Neuronal stem cell (in vitro differentiated cells): ENCODE measurements around the gene NUP107.

Source experiments
- DNase-seq: peaks from one replicate; pipeline ENCODE4 v3.0.0-alpha.2; 2013; ENCODE audit warnings: low spot score
- H2AFZ ChIP-seq: one replicate; pipeline ENCODE4 v1.6.1; 2013; ENCODE audit warnings: mild to moderate bottlenecking, low read length, inconsistent platforms
- H2AK5ac ChIP-seq: 2 replicates; pipeline ENCODE4 v1.6.1; 2013; ENCODE audit warnings: low read depth, mild to moderate bottlenecking, inconsistent platforms, low read length, moderate library complexity, mixed read lengths
- H2BK120ac ChIP-seq: 2 replicates; pipeline ENCODE4 v1.6.1; 2013; ENCODE audit warnings: low read depth, mild to moderate bottlenecking, inconsistent platforms, low read length, moderate library complexity, mixed read lengths
- H2BK12ac ChIP-seq: one replicate; pipeline ENCODE4 v1.6.1; 2013; ENCODE audit warnings: low read length, inconsistent platforms
- H2BK15ac ChIP-seq: 2 replicates; pipeline ENCODE4 v1.6.1; 2013; ENCODE audit warnings: mild to moderate bottlenecking, low read length, inconsistent platforms, mixed read lengths
- H2BK5ac ChIP-seq: one replicate; pipeline ENCODE4 v1.6.1; 2013; ENCODE audit warnings: inconsistent platforms, mild to moderate bottlenecking, low read length, moderate library complexity
- H3K14ac ChIP-seq: one replicate; pipeline ENCODE4 v1.6.1; 2013; ENCODE audit warnings: low read length, inconsistent platforms
- H3K18ac ChIP-seq: 2 replicates; pipeline ENCODE4 v1.6.1; 2013; ENCODE audit warnings: low read length, inconsistent platforms
- H3K23ac ChIP-seq: 2 replicates; pipeline ENCODE4 v1.6.1; 2013; ENCODE audit warnings: low read depth, mild to moderate bottlenecking, mixed read lengths, low read length, inconsistent platforms; ENCODE audit not compliant: poor library complexity
- H3K27ac ChIP-seq: replicated peaks from 3 replicates; pipeline ENCODE4 v1.5.1; 2013; ENCODE audit warnings: low read length, inconsistent platforms
- H3K27me3 ChIP-seq, 3 experiments: 2 replicates each; pipeline ENCODE4 v1.6.1; 2013; ENCODE audit warnings: low read length in 3 of 3, mild to moderate bottlenecking in 2 of 3, inconsistent platforms in 1 of 3, low read depth in 1 of 3, mixed read lengths in 1 of 3, moderate library complexity in 1 of 3; ENCODE audit not compliant: control insufficient read depth in 3 of 3, insufficient read depth in 3 of 3
- H3K36me3 ChIP-seq, 2 donors: replicated peaks in 1 of 2; 2 replicates each; pipeline ENCODE4 v1.6.1; 2013; ENCODE audit warnings: low read length in 2 of 2; ENCODE audit not compliant: control insufficient read depth in 2 of 2, insufficient read depth in 2 of 2
- H3K4ac ChIP-seq: 2 replicates; pipeline ENCODE4 v1.6.1; 2013; ENCODE audit warnings: inconsistent platforms, mild to moderate bottlenecking, low read length, moderate library complexity
- H3K4me1 ChIP-seq, 2 donors: 1 replicate in 1 of 2; 2 replicates in 1 of 2; pipeline ENCODE4 v1.6.1; 2013; ENCODE audit warnings: low read length in 2 of 2, low read depth in 1 of 2; ENCODE audit not compliant: control insufficient read depth in 2 of 2, insufficient read depth in 1 of 2
- H3K4me2 ChIP-seq: one replicate; pipeline ENCODE4 v1.6.1; 2013; ENCODE audit warnings: mild to moderate bottlenecking, low read length, inconsistent platforms; ENCODE audit not compliant: insufficient read depth, poor library complexity, severe bottlenecking
- H3K4me3 ChIP-seq, 2 donors: 2 replicates each; pipeline ENCODE4 v1.5.1; 2013; ENCODE audit warnings: low read length in 2 of 2, mild to moderate bottlenecking in 2 of 2, inconsistent platforms in 1 of 2, moderate library complexity in 1 of 2
- H3K79me1 ChIP-seq: one replicate; pipeline ENCODE4 v1.6.1; 2013; ENCODE audit warnings: low read depth, mild to moderate bottlenecking, inconsistent platforms, low read length, moderate library complexity
- H3K9ac ChIP-seq: one replicate; pipeline ENCODE4 v1.6.1; 2013; ENCODE audit warnings: mild to moderate bottlenecking, low read depth, low read length, inconsistent platforms; ENCODE audit not compliant: poor library complexity
- H3K9me3 ChIP-seq, 2 donors: replicated peaks in 1 of 2; 2 replicates each; pipeline versions ENCODE3 to v1.6.1; 2013; ENCODE audit warnings: low read length in 2 of 2, mild to moderate bottlenecking in 2 of 2, inconsistent platforms in 1 of 2, low read depth in 1 of 2, mixed read lengths in 1 of 2, moderate library complexity in 1 of 2; ENCODE audit not compliant: control insufficient read depth in 2 of 2, insufficient read depth in 1 of 2
- H4K8ac ChIP-seq: one replicate; pipeline ENCODE4 v1.6.1; 2013; ENCODE audit warnings: low read depth, mild to moderate bottlenecking, inconsistent platforms, low read length, moderate library complexity
- H4K91ac ChIP-seq: one replicate; pipeline ENCODE4 v1.6.1; 2013; ENCODE audit warnings: low read length, low read depth, mild to moderate bottlenecking, inconsistent platforms; ENCODE audit not compliant: poor library complexity
- WGBS, 2 donors: extraction: QIAGEN DNeasy Blood & Tissue Kit; methylation state at CpG; one replicate each; pipeline ENCODE4 v1.1.7; 2013; ENCODE audit warnings: missing lambda C conversion rate in 2 of 2, mixed read lengths in 1 of 2; ENCODE audit not compliant: insufficient read length in 2 of 2, insufficient replicate concordance in 1 of 2; ENCODE audit errors: extremely low coverage in 2 of 2; 5-methylcytosine and 5-hydroxymethylcytosine counted together

NUP107 gene

GRCh38 chr12:68769941-68770340 is 83.2 kb downstream of the NUP107 start:
- Histone ChIP-seq H3K27me3 (no peaks in the 10 kb centered on the region), H3K79me1 (no peaks in the 10 kb centered on the region), H3K23ac (no peak overlapping the region), H3K14ac (no peak overlapping the region), H4K8ac (no peak overlapping the region), H2BK120ac (no peak overlapping the region), H3K18ac (no peak overlapping the region), H2BK5ac (no peak overlapping the region), H3K36me3 (peaks cover 0 to 17% of the 10 kb centered on the region in 2 donors), H2AFZ (no peak overlapping the region), H3K4me1 (no peaks in the 10 kb centered on the region), H2BK12ac (no peak overlapping the region), H4K91ac (no peak overlapping the region), H3K9ac (no peak overlapping the region), H3K4ac (no peak overlapping the region), H2AK5ac (no peak overlapping the region), H3K9me3 (no peaks in the 10 kb centered on the region), H3K27ac (no peak overlapping the region), H3K4me2 (no peak overlapping the region), H2BK15ac (no peak overlapping the region), H3K4me3 (no peak overlapping the region)
- no peak for DNase-seq
- no CpG with 5 or more reads among the region's 1 CpG for WGBS, 2 donors

- no peak for DNase-seq
- no CpG with 5 or more reads among the region's 5 CpGs for WGBS, 2 donors
- no peak overlapping the region for H3K18ac ChIP-seq
Observed at GRCh38 chr12:68771223-68771925, 84.6 kb downstream of the NUP107 start.

DNA sequence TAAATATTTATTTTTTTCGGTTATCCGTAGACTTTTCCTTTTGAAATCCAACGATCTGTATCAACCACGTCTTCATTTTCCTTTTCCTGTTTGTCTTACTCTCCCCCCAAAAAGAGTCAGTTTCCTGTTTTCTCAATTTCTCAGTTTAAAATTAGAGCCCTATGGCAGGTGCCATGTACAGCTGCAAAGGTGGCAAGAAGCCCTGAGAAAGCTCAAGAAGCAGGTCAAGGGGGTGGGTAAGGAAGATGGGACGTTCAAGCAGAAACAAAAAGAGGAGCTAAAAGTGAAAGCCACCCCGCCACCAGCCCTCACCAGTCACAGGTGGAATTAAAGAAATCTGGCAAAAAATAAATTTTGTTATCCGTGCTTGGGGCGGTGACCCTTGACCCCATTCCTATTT is 85.9 kb downstream of the NUP107 start:
- no peak overlapping the region for H2BK5ac ChIP-seq
- no peak overlapping the region for H2AK5ac ChIP-seq
- no peak overlapping the region for H3K18ac ChIP-seq
- no peak overlapping the region for H3K14ac ChIP-seq
- no peak for DNase-seq
- H2AFZ ChIP-seq, result no peak overlapping the region
- H3K23ac ChIP-seq, result no peak overlapping the region
- H3K4ac ChIP-seq, result no peak overlapping the region
- peaks cover 0 to 4% of the 10 kb centered on the region in 2 donors for H3K36me3 ChIP-seq
- no CpG with 5 or more reads among the region's 8 CpGs for WGBS, 2 donors
- no peak overlapping the region for H3K4me2 ChIP-seq
- H3K4me1 ChIP-seq, result peaks cover 0 to 4% of the 10 kb centered on the region in 2 donors
- no peak overlapping the region for H2BK120ac ChIP-seq
- no peak overlapping the region for H2BK12ac ChIP-seq
- H3K27ac ChIP-seq, result no peak overlapping the region
- no peak overlapping the region for H4K91ac ChIP-seq
- no peak overlapping the region for H3K4me3 ChIP-seq
- H2BK15ac ChIP-seq, result no peak overlapping the region
- no peak overlapping the region for H3K9ac ChIP-seq
- H3K79me1 ChIP-seq, result no peaks in the 10 kb centered on the region
- H3K9me3 ChIP-seq, result no peaks in the 10 kb centered on the region
- H3K27me3 ChIP-seq, result no peaks in the 10 kb centered on the region
- no peak overlapping the region for H4K8ac ChIP-seq

More at GRCh38 chr12:68771223-68771925, 84.6 kb downstream of the NUP107 start:
- H3K4me1 ChIP-seq, result no peaks in the 10 kb centered on the region
- H2BK15ac ChIP-seq, result no peak overlapping the region
- no peak overlapping the region for H3K4me3 ChIP-seq
- no peaks in the 10 kb centered on the region for H3K27me3 ChIP-seq
- H4K91ac ChIP-seq, result no peak overlapping the region
- H3K4me2 ChIP-seq, result no peak overlapping the region
- no peak overlapping the region for H2BK120ac ChIP-seq
- H3K23ac ChIP-seq, result no peak overlapping the region
- no peak overlapping the region for H3K9ac ChIP-seq
- H2BK5ac ChIP-seq, result no peak overlapping the region
- no peak overlapping the region for H3K14ac ChIP-seq
- no peak overlapping the region for H2AK5ac ChIP-seq
- no peaks in the 10 kb centered on the region for H3K9me3 ChIP-seq
- H3K79me1 ChIP-seq, result no peaks in the 10 kb centered on the region
- H2AFZ ChIP-seq, result no peak overlapping the region
- no peak overlapping the region for H3K27ac ChIP-seq
- no peak overlapping the region for H3K4ac ChIP-seq
- peaks cover 0 to 13% of the 10 kb centered on the region in 2 donors for H3K36me3 ChIP-seq
- H2BK12ac ChIP-seq, result no peak overlapping the region
- H4K8ac ChIP-seq, result no peak overlapping the region

- H2BK5ac ChIP-seq, result no peak overlapping the region
- no peak overlapping the region for H3K4me2 ChIP-seq
- H3K79me1 ChIP-seq, result no peaks in the 10 kb centered on the region
- H2BK120ac ChIP-seq, result no peak overlapping the region
- no peak overlapping the region for H4K8ac ChIP-seq
- H2BK12ac ChIP-seq, result no peak overlapping the region
- no peak overlapping the region for H2AFZ ChIP-seq
- no peaks in the 10 kb centered on the region for H3K9me3 ChIP-seq
- no peak overlapping the region for H3K23ac ChIP-seq
- no peaks in the 10 kb centered on the region for H3K27me3 ChIP-seq
- H2BK15ac ChIP-seq, result no peak overlapping the region
- no peak overlapping the region for H3K4me3 ChIP-seq
- H3K18ac ChIP-seq, result no peak overlapping the region
- H3K4me1 ChIP-seq, result peaks cover 0 to 4% of the 10 kb centered on the region in 2 donors
- no peak overlapping the region for H4K91ac ChIP-seq
- H2AK5ac ChIP-seq, result no peak overlapping the region
- no CpG with 5 or more reads among the region's 5 CpGs for WGBS, 2 donors
- H3K27ac ChIP-seq, result no peak overlapping the region
- H3K36me3 ChIP-seq, result peaks cover 0 to under 1% of the 10 kb centered on the region in 2 donors
- DNase-seq, result no peak
- H3K14ac ChIP-seq, result no peak overlapping the region
- no peak overlapping the region for H3K4ac ChIP-seq
- H3K9ac ChIP-seq, result no peak overlapping the region
Observed at GRCh38 chr12:68773582-68773981, 86.8 kb downstream of the NUP107 start.
